NCI-H2107 treated with DMSO at 0.1 percent for 48 hours (cell line): ENCODE data around the gene NELFB.
"Not testable (repeated sequence)": the region's sequence is repeated elsewhere in the genome, so short reads cannot be mapped to it uniquely, and the experiment has no call there.

Experiments
- DNase-seq: peaks from one replicate; lab custom pipeline; 2025; ENCODE audit not compliant: unreplicated experiment; lab: John Stamatoyannopoulos, UW

NELFB gene

DNA sequence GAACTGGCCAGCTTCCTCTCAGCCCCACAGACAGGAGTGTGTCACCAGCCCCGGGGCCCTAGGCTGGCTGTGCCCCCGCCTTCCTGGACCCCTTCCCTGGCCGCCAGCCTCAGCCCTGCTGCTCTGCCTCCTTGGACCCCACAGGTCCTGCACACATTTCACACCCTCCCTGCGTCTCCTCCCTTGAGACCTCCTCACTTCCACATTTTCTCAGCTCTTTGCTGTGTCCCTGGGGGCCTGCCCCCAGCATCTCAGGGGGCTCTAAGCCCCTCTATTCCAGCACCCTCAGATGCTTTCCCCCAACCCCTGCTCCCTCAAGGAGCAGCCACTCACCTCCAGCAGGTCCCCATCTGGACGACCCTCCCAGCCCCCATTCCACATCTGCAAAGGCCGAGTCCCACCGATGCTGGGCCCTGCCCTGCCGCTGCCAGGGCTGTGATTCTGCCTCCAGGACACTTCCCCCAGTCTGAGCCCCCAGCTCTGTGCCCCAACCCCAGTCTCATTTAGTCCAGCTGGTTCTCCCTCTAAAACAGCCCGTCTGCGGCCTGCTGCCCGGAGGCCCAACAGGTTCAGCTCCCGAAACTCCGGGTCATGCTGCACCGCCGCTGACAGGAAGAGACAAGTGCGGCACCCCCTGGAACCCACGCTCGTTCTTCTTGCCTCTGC is 20.2 kb upstream of the NELFB start:
- no peak for DNase-seq

DNA sequence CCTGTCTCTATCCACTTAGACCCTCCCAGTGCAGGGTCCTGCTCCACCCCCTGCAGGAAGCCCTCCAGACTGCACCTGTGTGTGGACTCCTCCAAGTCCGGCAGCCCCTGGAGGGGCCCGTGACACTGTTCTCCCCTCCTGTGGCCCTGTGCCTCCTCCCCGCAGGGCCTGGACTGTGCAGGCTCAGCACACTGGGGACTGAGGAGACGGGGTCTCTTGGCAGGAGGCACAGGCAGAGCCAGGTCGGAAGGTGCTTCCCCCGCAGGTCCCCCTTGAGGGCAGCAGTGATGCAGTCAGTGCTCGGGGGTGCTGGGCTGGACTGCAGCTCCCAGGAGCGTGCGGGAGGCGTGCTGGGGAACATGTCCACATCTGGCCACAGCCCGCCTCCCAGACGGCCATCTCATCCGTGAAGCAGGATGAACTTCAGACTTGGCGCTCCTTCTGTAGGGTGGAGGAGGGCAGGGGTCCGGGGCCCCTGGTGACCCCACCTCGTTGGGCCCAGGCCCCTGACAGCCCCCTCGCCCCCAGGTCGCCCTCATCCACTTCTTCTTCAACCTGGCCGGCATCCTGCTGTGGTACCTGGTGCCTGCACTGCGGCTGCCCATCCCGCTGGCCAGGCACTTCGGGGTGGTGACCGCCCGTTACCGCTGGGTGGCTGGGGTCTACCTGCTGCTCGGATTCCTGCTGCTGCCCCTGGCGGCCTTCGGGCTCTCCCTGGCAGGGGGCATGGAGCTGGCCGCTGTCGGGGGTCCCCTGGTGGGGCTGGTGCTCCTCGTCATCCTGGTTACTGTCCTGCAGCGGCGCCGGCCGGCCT is 19.5 kb upstream of the NELFB start:
- no peak for DNase-seq

DNA sequence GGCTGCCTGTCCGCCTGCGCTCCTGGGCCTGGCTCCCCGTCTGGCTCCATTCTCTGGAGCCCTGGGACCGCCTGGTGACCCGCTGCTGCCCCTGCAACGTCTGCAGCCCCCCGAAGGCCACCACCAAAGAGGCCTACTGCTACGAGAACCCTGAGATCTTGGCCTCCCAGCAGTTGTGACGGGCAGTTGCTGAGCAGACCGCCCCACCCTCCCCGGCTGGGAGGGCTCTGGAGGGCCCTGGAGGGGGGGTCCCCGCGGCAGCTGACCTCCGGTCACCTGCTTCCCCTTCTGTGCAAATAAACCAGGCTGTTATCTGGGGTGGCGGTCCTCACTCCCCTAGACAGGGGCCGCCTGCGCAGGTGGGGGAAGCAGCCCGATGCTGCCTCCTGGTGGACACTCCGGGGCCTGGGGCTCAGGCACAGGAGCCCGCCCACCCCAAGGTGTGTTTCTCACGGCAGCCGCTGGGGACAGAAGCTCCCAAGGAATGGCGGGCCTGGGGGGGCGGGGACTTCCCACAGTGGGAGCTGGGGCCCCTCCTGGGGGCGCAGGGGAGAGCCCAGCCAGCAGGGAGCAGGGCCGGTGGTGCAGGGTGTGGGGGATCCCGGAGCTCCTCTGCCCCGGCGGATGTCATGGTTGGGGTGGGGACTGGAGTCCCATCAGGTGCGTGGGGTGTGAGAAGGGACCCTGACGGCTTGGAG is 18.7 kb upstream of the NELFB start:
- DNase-seq = peak; percentile 81

DNA sequence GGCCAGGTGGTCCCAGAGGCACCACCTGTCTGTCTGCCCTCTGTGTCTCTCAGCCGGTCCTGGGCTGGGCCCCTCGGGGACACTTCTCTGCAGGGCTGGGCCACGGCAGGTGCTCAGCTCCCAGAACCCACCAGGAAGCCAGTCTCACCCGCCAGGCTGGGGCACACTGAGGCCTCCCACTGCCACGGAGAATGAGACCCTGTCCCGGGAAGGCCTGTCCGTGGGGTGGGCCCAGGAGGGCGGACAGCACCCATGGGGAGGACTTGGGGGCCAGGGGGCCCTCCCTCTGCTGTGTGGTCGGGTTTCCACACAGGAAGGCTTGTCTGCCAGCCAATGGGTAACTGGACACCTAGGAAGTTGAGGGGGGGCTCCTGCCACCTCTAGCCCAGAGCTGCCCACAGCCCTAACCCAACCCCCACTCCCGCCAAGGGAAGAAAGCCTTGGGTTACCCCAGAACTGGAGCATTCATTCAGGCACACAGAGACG is 18.1 kb upstream of the NELFB start:
- peak; percentile 82 for DNase-seq

DNA sequence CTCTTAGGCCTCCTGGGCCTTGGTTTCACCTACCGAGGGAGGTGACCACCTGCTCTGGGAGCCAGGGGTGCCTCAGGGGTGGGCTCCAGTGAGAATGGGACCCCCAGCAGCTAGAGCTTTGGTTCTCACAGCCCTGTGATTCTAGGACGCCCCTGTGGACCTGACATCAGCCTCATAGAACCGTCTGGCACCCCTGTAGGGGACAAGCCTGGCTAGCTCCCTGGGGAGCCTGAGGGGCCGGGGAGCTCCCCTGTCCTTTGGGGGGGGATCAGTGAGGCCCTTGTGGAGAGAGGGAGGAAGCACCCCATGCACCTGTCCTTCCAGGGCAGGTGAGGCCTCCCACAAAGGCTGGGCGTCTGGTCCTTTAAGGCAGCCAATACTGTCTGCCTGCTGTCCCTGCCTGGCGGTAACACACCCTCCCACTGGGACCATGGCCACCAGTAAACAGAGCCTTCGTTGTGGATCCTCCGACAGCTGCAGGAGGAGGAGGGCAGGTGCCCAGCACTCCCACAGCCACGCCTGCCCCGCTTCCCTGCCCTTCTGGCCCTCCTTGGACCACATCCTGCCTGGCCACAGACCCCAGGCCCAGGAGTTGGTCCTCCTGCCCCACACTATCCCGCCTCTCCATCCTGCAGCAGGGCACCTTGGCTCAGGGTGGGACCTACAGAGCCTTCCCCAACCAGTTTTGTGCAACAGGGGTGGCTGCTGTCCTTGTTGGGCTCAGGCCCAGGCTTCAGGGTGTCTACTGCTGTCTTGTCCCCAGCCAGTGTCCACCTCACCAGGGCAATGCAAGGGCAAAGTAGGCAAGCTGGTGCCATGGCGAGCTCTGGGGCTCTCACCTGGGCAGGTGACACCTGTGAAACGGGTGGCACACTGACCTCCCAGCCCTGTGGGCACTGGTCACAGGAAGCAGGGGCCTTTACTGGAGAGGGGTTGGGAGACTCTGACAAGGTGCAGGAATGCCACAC is 17.1 kb upstream of the NELFB start:
- DNase-seq = peak; percentile 95

DNA sequence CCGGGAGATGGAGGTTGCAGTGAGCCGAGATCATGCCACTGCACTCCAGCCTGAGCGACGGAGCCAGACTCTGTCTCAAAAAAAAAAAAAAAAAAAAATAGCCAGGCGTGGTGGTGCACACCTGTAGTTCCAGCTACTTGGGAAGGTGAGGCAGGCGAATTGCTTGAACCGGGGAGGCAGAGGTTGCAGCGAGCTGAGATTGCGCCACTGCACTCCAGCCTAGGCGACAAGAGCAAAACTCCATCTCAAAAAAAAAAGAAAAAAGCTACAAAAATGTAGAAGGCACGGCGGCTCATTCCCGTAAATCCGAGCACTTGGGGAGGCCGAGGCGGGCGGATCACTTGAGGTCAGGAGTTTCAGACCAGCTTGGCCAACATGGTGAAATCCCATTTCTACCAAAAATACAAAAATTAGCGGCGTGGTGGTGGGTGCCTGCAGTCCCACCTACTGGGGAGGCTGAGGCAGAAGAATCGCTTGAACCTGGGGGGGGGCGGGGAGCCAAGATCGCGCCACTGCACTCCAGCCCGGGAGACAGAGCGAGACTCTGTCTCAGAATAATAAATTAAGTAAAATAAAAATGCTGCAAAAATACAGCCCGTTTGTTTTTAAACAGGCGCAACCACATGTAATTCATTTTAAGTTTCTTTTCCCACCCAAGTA is 15.5 kb upstream of the NELFB start:
- not testable (repeated sequence) for DNase-seq

DNA sequence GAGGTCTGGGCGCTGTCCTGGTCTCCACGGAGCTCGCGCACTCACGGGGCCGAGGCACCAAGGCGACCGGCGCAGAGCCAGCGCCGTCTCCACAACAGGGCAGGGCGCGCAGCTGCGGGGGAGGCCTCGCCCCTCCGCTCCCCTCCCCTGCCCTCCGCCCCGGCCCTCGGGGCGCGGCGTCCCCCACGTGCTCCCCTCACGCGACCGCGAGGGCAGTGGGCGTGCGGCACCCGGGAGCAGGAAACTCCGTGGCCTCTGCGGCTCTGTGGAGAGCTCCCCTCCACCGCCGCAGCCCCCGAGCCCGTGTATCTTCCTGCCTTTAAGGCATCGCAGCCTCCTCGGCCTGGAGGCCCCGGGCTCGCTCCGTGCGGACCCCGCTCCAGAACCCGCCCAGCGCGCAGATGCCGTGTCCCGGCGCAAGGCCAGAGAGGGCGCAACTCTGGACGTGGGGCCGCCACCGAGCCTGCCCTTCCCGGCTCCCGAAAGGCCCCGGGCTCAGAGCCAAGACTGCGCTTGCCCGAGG is 14.7 kb upstream of the NELFB start:
- DNase-seq = no peak

DNA sequence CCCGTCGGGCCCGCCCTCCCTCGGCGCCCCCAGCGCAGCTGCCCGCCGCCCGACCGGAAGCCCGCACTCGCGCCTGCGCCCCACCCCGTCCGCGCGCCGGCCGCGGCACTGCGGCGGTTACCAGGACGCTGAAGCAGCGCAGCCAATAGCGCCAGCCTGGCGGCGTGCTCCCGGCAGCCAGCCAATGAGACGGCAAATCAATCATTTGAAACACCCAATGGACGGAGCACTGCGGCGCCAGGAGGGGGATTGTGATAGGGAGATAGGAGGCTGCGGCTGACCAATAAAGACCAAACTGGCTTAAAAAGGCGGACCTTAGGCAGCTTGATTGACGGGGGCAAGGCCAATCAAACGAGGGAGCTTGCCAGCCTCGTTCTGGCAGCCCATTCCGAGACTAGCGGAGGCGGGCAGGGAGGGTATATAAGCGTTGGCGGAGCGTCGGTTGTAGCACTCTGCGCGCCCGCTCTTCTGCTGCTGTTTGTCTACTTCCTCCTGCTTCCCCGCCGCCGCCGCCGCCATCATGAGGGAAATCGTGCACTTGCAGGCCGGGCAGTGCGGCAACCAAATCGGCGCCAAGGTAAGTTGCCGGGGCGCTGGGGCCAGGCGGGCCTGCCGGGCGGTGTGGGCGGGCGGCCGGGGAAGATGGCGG is 14.2 kb upstream of the NELFB start, which contains the start of gene TUBB4B:
TSS of gene TUBB4B (plus strand) at position 447 of the 649 bp plus-strand sequence. CDS start at position 521, 74 bp downstream.
- DNase-seq = peak; percentile 100

DNA sequence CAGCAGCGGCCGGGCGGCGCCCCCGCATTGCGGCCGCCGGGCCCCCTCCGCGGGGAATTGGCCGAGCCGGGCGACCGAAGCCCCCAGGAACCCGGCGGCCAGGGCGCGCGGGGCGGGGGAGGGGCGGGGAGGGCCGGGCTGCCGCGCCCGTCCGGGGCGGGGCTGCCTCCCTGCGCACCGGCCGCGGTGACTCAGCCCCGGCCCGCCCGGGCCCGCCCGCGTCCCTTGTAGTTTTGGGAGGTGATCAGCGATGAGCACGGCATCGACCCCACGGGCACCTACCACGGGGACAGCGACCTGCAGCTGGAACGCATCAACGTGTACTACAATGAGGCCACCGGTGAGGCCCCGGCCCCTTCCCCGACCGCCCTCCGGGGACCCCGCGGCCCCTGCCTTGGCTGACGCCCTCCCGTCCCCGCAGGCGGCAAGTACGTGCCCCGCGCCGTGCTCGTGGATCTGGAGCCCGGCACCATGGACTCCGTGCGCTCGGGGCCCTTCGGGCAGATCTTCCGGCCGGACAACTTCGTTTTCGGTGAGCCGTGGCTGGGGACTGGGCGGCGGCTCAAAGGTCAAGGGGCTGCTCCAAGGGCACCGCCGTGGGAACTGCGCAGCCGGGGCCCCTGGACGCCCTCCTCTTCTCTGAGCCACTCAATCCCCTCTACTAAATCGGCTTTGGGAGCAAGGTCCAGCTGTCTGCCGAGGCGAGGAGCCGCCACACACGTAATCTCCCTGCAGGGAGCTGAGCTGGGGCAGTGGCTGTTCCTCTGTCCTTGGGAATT is 13.4 kb upstream of the NELFB start:
- DNase-seq = no peak

DNA sequence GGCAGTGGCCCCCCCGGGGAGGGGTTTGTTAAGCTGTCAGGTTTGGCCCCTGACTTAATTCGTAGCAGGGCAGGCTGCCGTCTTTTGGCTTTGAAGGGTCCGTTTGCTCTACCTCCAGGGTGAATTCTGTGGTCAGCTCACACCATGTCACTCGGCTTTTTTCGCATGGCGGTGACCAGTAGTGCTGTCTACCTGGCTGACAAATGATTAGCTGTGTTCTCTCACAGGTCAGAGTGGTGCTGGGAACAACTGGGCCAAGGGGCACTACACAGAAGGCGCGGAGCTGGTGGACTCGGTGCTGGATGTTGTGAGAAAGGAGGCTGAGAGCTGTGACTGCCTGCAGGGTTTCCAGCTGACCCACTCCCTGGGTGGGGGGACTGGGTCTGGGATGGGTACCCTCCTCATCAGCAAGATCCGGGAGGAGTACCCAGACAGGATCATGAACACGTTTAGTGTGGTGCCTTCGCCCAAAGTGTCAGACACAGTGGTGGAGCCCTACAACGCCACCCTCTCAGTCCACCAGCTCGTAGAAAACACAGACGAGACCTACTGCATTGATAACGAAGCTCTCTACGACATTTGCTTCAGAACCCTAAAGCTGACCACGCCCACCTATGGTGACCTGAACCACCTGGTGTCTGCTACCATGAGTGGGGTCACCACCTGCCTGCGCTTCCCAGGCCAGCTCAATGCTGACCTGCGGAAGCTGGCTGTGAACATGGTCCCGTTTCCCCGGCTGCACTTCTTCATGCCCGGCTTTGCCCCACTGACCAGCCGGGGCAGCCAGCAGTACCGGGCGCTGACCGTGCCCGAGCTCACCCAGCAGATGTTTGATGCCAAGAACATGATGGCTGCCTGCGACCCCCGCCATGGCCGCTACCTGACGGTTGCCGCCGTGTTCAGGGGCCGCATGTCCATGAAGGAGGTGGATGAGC is 12.6 kb upstream of the NELFB start:
- DNase-seq = no peak

DNA sequence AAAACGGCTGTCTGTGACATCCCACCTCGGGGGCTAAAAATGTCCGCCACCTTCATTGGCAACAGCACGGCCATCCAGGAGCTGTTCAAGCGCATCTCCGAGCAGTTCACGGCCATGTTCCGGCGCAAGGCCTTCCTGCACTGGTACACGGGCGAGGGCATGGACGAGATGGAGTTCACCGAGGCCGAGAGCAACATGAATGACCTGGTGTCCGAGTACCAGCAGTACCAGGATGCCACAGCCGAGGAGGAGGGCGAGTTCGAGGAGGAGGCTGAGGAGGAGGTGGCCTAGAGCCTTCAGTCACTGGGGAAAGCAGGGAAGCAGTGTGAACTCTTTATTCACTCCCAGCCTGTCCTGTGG is 11.9 kb upstream of the NELFB start:
- not testable (repeated sequence) for DNase-seq

DNA sequence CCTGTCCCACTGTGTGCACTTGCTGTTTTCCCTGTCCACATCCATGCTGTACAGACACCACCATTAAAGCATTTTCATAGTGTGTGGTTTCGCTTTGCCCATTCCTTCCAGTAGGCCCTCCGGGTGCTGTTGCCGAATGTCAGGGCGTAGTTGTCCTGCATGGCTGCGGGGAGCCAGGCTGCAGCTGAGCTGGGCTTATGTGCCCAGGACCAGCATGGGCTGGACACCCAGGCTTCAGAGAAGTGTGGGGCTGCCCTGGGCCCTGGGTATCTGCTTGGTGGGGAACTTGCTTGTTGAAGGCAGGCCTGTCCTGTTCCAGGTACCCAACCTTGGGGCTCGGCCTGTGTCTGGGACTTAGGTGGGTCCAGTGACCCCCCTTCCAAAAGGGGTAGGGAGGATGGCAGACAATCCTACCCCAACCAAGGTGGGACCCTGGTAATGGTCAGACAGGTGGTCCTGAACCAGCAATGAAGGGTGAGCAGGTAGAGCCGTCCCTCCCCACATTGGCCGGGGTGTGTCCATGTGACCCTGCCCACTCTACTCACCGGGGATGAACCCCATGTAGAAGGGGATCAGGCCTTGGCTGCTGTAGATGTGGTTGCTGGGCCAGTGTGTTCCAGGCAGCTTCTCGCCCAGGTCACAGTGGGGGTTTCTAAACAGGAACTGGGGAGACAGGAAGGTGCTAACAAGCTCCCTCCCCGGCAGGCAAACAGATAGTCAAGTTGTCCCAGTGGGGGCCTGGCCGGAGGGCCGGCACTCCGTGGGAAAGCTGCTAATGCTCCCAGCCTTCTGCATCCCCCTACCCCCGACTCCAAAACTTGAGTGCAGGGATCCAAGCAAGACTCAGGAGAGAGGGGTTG is 11.3 kb upstream of the NELFB start:
- DNase-seq = no peak

DNA sequence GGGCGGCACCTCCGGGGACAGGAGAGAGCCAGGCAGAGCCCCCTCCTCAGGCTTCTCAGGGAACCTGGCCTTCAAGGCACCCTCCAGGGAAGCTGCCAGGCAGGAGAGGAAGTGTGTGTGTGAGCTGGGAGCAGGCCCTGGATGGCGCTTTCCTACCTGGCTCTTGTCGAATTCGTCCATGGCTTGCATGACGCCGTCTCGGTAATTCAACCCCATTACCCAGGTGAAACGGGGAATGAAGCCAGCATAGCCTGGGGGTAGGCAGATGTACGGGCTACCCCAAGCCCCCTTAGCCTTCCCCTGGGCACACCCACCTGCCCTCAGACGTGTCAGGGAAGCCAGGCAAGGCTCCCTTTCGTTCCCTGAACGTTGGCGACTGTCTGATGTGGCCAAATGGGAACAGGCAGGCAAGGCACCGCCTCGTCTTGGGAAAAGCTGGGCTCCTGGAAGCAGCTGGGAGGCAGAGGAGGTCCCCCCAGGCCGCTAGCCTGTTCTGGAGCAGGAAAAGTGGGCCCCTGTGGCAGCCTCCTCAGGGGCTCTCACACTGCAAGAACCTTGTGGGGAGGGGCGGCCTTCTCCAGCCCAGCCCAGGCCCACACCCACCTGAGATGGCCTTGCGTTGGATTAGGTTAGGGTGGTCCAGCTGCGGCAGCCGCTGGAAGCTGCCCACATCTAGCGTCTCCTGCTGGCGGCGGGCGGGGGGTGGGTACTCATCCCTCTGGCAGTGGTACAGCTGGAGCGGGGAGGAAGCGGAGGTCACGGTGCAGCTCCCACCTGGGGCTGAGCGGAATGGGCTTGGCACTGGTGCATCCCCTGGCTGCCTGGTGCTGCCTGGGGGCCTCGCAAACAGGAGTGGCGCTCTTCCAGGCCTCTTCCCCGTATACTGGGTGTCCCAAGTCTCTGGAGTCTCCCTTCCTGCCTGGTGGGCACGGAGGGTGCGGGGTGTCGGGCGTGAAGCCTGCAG is 10.4 kb upstream of the NELFB start:
- peak; percentile 57 for DNase-seq

DNA sequence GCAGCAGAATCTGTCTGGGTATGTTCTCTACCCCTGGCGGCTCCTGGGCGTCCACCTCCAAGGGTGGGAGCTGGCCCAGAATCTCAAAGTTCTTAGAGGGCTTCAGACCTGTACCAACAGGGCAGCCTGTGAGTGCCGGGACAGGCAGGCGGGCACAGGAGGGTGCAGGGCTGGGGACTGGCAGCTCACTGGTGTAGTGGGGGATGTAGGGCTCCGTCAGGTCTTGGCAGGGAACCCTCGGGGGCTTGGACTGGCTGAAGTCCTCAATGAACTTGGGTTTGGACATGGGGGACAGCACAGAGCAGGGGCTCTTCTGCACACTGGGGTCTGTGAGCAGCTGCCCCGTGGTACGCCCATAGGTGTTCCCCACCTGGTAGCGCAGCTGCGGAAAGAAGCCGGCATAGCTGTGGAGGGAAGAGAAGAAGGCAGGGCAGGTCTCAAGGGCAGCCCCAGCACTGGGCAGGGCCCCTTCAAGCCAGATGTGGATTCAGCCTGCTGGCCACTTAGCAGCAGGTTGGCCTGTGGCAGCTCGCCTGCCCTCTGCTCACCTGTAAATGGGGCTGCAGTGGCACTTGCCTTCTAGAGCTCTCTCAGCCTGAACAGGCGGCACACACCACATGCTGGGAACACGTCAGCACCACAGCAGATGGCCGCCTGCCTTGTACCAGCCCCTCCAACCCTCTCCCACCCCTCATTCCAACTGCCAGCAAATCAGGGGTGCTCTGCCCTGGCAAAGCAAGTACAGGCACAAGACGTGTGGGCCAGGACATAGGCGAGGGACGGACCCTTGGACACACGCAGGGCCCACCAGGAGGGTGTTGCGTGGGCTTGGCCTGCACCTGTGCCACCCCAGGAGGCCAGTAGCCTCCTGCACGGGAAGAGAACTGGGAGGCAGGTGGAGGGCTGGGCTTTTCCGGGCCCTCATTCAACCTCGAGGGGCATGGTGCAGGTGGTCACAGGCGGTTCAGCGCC is 9.4 kb upstream of the NELFB start:
- no peak for DNase-seq
